GM19238 (cell line): ENCODE results near the gene OVAAL.
"Not testable (repeated sequence)": the region's sequence is repeated elsewhere in the genome, so short reads cannot be mapped to it uniquely, and the experiment has no call there.

Experiments used
- DNase-seq: peaks from one replicate; pipeline ENCODE4 v3.0.0; 2011; ENCODE audit warnings: low spot score; ENCODE audit not compliant: insufficient read length

OVAAL gene

GRCh38 chr1:180540697-180541594 is 17.8 kb upstream of the OVAAL start:
- no peak for DNase-seq

- no peak for DNase-seq
Observed at GRCh38 chr1:180542113-180542837, 16.5 kb upstream of the OVAAL start.

- no peak for DNase-seq
Observed at GRCh38 chr1:180542838-180543145, 16.0 kb upstream of the OVAAL start.

- DNase-seq: no peak
Observed at GRCh38 chr1:180544050-180544449, 14.7 kb upstream of the OVAAL start.

- DNase-seq: no peak
Observed at GRCh38 chr1:180545991-180546390, 12.8 kb upstream of the OVAAL start.

GRCh38 chr1:180548686-180549317 is 10.0 kb upstream of the OVAAL start:
- DNase-seq: no peak

GRCh38 chr1:180549770-180550169 is 9.0 kb upstream of the OVAAL start:
- DNase-seq: not testable (repeated sequence)

- no peak for DNase-seq
Observed at GRCh38 chr1:180550241-180550640, 8.5 kb upstream of the OVAAL start.

GRCh38 chr1:180551997-180552396 is 6.8 kb upstream of the OVAAL start:
- DNase-seq: no peak

GRCh38 chr1:180553046-180553445 is 5.7 kb upstream of the OVAAL start:
- DNase-seq: not testable (repeated sequence)

- no peak for DNase-seq
Observed at GRCh38 chr1:180555411-180555810, 3.4 kb upstream of the OVAAL start.

- no peak for DNase-seq
Observed at GRCh38 chr1:180560200-180560867, 1.6 kb downstream of the OVAAL start.

GRCh38 chr1:180560868-180561600 is 2.3 kb downstream of the OVAAL start:
- DNase-seq: no peak

GRCh38 chr1:180562640-180563025 is 3.9 kb downstream of the OVAAL start:
- no peak for DNase-seq

- no peak for DNase-seq
Observed at GRCh38 chr1:180563026-180563827, 4.5 kb downstream of the OVAAL start.

- DNase-seq: no peak
Observed at GRCh38 chr1:180565121-180565871, 6.5 kb downstream of the OVAAL start.

- no peak for DNase-seq
Observed at GRCh38 chr1:180566026-180566425, 7.3 kb downstream of the OVAAL start.

- DNase-seq: no peak
Observed at GRCh38 chr1:180566495-180566894, 7.7 kb downstream of the OVAAL start.

GRCh38 chr1:180567654-180568053 is 8.9 kb downstream of the OVAAL start:
- DNase-seq: no peak

- DNase-seq: no peak
Observed at GRCh38 chr1:180568184-180568583, 9.4 kb downstream of the OVAAL start.
